ENCODE measurements around the gene ING5. TPM values are rescaled to one million over a fixed set of nuclear protein-coding genes. Genes with fewer than 3 reads are reported as not detected.

The ING5 gene
- total and polyA plus RNA-seq, 7 experiments from 2014 or later: 22.3 to 102 (median 55.6) TPM

DNA sequence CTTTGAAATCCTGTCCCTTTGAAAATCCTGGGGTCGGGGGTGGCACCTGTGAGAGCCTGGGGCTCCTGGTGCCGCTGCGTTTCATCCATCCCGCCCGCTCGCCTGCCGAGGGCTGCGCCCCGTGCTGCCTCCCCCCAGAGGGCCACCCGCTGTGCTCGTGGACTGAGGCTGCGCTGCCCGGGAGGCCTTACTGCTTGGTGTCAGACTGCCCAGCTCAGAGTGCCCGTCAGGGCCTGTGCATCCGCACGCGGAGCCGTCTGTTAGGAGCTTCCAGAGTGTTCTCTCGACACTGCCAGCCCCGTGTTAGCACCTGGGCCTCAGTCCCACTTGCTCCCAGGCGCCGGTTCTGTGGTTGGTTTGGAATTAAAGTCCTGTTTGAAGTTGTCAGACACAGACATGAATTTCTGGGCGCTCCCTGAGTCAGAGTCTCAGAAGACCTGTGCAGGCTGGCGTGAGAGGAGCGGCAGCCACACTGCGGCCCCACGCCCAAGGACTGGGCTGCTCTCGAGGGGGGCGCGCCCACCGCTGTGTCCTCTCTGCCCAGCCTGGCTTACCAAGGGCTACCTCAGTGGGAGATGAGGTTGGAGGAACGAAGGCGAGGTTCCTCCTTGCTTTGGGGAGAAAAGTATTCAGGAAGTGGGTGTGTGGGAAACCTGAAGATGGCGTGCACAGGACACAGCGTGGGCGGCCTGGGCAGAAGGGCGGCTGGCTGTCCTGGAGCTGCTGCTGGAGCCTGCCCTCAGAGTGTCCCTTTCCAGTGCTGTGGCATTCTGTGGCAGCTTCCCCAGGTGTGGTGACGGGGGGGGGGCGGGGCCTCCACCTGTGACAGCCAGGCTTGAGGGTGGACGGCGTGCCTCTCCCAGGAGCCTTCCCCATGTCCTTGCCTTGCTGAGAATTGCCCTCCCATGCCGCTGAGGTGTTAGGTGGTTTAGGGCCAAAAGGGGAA is 29.3 kb upstream of the ING5 start:
- POLR2A ChIA-PET: no interaction called here
- Mint-ChIP-seq H3K36me3 (peaks cover 0 to 27% (median 4%) of the 10 kb centered on the region in 5 donors), H3K27me3 (no peaks in the 10 kb centered on the region), H3K9me3 (peaks cover 0 to 1% (median 0%) of the 10 kb centered on the region in 11 donors), H3K4me1 (peaks cover 0 to 7% (median 0%) of the 10 kb centered on the region in 7 donors), H3K4me3 (no peak overlapping the region), H3K27ac (no peak overlapping the region)
- Histone ChIP-seq H3K9me3 (ENCODE audit: control insufficient read depth in 2 of 3, low read length in 3 of 3) (no peaks in the 10 kb centered on the region), H3K4me1 (ENCODE audit: control insufficient read depth in 2 of 2, insufficient read depth in 2 of 2, low read length in 2 of 2) (no peaks in the 10 kb centered on the region), H3K4me3 (ENCODE audit: low read length) (no peak overlapping the region), H3K27me3 (ENCODE audit: control insufficient read depth in 2 of 2, insufficient read depth in 2 of 2, low read length in 2 of 2) (no peaks in the 10 kb centered on the region), H3K27ac (ENCODE audit: low read depth, low read length) (no peak overlapping the region), H3K36me3 (ENCODE audit: control insufficient read depth in 2 of 3, insufficient read depth in 3 of 3, low read length in 3 of 3) (peaks cover 0 to 82% (median 5%) of the 10 kb centered on the region in 3 experiments)
- CTCF ChIA-PET: no interaction called here
- intact Hi-C loops (cut with micrococcal nuclease): no loop called here
- ATAC-seq (no peak), DNase-seq (no peak)

DNA sequence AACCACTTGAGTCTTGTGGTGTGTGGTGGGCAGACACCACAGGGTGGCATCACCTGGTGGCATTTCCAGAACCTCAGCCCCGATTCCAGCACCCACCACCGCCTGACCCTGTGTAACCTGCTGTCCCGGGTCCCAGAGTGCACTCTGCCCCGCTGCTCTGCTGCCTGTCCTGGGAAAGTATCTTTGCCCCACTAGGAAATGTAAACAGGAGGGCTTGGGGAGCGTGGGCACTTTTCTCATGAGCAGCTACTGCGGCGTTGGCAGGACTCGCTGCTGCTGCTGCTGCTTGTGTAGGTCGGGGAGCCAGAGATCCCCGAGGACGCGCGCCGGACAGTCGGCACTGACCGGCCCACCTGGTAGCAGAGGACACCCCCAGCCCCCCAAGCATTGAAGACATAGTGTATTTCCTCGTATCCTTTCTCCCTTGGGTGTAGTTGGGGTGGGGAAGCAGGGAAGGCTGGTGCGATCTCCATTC is 28.6 kb upstream of the ING5 start:
- H3K4me3 ChIP-seq (ENCODE audit: low read length): no peak overlapping the region
- H3K4me1 ChIP-seq (ENCODE audit: control insufficient read depth in 2 of 2, insufficient read depth in 2 of 2, low read length in 2 of 2): no peaks in the 10 kb centered on the region
- Mint-ChIP-seq H3K27me3 (no peaks in the 10 kb centered on the region), H3K27ac (peak overlapping the region in 3 of 9 donors; percentile 12 to 63 (median 53)), H3K4me1 (peaks cover 0 to 7% (median 0%) of the 10 kb centered on the region in 7 donors), H3K4me3 (no peak overlapping the region), H3K9me3 (peaks cover 0 to 1% (median 0%) of the 10 kb centered on the region in 11 donors), H3K36me3 (peaks cover 0 to 22% (median 4%) of the 10 kb centered on the region in 5 donors)
- H3K27me3 ChIP-seq (ENCODE audit: control insufficient read depth in 2 of 2, insufficient read depth in 2 of 2, low read length in 2 of 2): no peaks in the 10 kb centered on the region
- H3K9me3 ChIP-seq (ENCODE audit: control insufficient read depth in 2 of 3, low read length in 3 of 3): no peaks in the 10 kb centered on the region
- no peak for DNase-seq
- no peak for ATAC-seq
- ChIA-PET POLR2A (no interaction called here), CTCF (no interaction called here)
- intact Hi-C loops (cut with micrococcal nuclease): no loop called here
- peaks cover 0 to 78% (median 0%) of the 10 kb centered on the region in 3 experiments for H3K36me3 ChIP-seq (ENCODE audit: control insufficient read depth in 2 of 3, insufficient read depth in 3 of 3, low read length in 3 of 3)
- no peak overlapping the region for H3K27ac ChIP-seq (ENCODE audit: low read depth, low read length)

DNA sequence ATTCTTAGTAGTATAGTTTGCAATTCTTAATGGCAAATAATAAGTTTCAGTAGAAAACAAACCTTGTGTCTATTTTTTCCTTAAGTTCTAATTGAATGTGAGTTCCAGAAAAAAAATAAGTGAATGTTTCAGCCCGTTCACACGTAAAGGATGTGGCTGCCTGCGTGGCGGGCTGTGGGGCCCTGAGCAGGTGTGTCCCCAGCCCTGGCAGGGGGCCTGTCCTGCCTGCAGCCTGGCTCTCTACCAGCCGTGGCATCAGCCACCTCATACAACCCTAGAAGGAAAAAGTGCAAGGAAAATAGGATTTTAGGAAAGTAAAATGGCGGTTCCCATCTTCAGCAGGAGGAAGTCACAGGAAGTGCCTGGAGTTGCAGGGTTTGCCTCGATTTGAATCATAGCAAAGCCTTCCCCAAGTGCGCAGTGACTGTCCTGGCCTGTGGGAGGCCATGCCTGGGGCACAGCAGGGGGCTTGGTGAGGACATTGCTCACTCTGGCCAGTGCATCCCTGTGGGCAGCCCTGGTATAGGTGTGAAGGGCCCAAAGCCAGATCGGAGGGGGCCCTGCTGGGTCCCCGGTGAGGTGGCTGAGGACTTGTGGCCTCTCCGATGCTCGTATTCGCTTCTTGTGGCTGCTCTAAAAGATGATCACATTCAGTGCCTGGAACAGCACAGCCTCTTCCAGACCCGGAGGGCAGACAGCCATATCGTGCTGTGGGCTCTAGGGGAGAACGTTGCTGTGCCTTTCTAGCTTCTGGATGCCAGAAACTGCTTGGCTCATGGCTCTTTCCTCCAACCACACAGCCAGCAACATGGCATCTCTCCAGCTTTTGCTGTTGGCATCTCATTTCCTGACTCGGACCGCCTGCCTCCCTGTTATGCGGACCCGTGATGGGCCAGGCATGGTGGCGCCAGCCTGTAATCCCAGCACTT is 27.8 kb upstream of the ING5 start:
- no peak overlapping the region for H3K4me3 Mint-ChIP-seq
- no peaks in the 10 kb centered on the region for H3K27me3 Mint-ChIP-seq
- no peak for DNase-seq
- peaks cover 0 to 74% (median 1%) of the 10 kb centered on the region in 3 experiments for H3K36me3 ChIP-seq (ENCODE audit: control insufficient read depth in 2 of 3, insufficient read depth in 3 of 3, low read length in 3 of 3)
- peaks cover 0 to 15% (median 3%) of the 10 kb centered on the region in 5 donors for H3K36me3 Mint-ChIP-seq
- H3K4me1 Mint-ChIP-seq: peaks cover 0 to 7% (median 0%) of the 10 kb centered on the region in 7 donors
- no peaks in the 10 kb centered on the region for H3K27me3 ChIP-seq (ENCODE audit: control insufficient read depth in 2 of 2, insufficient read depth in 2 of 2, low read length in 2 of 2)
- peaks cover 0 to 1% (median 0%) of the 10 kb centered on the region in 11 donors for H3K9me3 Mint-ChIP-seq
- intact Hi-C loops (cut with micrococcal nuclease): no loop called here
- POLR2A ChIA-PET: interaction anchor here (1.5 kb wide), 1 partner anchor 13 kb away, joined by 3 read pairs; the partner anchor contains the start of gene DTYMK
- CTCF ChIA-PET: no interaction called here
- no peak overlapping the region for H3K27ac ChIP-seq (ENCODE audit: low read depth, low read length)
- H3K9me3 ChIP-seq (ENCODE audit: control insufficient read depth in 2 of 3, low read length in 3 of 3): no peaks in the 10 kb centered on the region
- H3K4me1 ChIP-seq (ENCODE audit: control insufficient read depth in 2 of 2, insufficient read depth in 2 of 2, low read length in 2 of 2): no peaks in the 10 kb centered on the region
- peak overlapping the region in 5 of 9 donors; percentile 12 to 64 (median 36) for H3K27ac Mint-ChIP-seq
- no peak for ATAC-seq
- no peak overlapping the region for H3K4me3 ChIP-seq (ENCODE audit: low read length)

DNA sequence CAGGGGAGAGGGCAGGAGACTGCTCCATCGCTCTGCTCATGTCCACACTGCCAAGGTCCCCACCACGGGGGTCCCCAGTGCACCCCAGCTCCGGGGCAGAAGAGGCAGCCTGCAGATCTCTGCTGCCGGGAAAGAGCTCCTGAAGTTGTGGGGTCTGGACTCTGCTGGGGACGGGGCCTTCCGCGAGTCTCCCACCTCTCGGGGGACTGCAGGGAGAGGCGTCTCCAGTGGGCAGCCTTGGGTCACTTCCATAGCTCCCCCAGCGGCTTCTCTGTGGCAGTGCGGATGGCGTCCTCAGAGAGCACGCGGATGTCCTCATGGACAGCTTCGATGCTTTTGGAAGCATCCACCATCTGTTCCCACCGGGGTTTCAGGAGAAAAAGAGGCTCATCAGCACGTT is 26.0 kb upstream of the ING5 start:
- H3K4me1 Mint-ChIP-seq: peaks cover 0 to 10% (median 3%) of the 10 kb centered on the region in 7 donors
- peaks cover 0 to 1% (median 0%) of the 10 kb centered on the region in 11 donors for H3K9me3 Mint-ChIP-seq
- CTCF ChIA-PET: no interaction called here
- POLR2A ChIA-PET: no interaction called here
- H3K4me3 ChIP-seq (ENCODE audit: low read length): no peak overlapping the region
- no peaks in the 10 kb centered on the region for H3K27me3 Mint-ChIP-seq
- intact Hi-C loops (cut with micrococcal nuclease): no loop called here
- peak overlapping the region in 1 of 9 donors; percentile 21 for H3K27ac Mint-ChIP-seq
- no peaks in the 10 kb centered on the region for H3K4me1 ChIP-seq (ENCODE audit: control insufficient read depth in 2 of 2, insufficient read depth in 2 of 2, low read length in 2 of 2)
- H3K27ac ChIP-seq (ENCODE audit: low read depth, low read length): no peak overlapping the region
- no peak overlapping the region for H3K4me3 Mint-ChIP-seq
- no peaks in the 10 kb centered on the region for H3K9me3 ChIP-seq (ENCODE audit: control insufficient read depth in 2 of 3, low read length in 3 of 3)
- ATAC-seq (no peak), DNase-seq (no peak)
- H3K36me3 ChIP-seq (ENCODE audit: control insufficient read depth in 2 of 3, insufficient read depth in 3 of 3, low read length in 3 of 3): peaks cover 0 to 72% (median 3%) of the 10 kb centered on the region in 3 experiments
- no peaks in the 10 kb centered on the region for H3K27me3 ChIP-seq (ENCODE audit: control insufficient read depth in 2 of 2, insufficient read depth in 2 of 2, low read length in 2 of 2)
- peaks cover 0 to 9% (median 4%) of the 10 kb centered on the region in 5 donors for H3K36me3 Mint-ChIP-seq

DNA sequence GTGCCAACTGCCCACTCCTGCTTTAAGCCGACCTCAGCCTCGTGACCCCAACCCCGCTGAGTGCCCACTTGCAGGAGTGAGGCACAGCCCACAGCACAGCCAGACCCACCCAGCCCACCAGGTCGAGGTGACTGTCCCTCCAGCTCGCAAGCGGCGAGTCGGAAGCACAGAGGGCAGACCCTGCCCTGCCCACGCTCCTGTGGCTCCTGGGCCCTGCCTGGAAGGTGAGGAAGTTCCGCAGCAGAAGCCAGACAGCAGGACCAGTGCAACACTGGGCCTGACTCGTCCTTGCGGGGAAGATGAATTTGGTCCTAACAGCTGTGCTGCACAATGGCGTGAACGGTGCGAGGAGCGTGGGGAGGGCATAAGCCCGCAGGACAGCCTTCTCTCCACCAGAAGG is 25.2 kb upstream of the ING5 start:
- H3K27me3 Mint-ChIP-seq: no peaks in the 10 kb centered on the region
- Histone ChIP-seq H3K4me3 (ENCODE audit: low read length) (no peak overlapping the region), H3K27ac (ENCODE audit: low read depth, low read length) (no peak overlapping the region), H3K27me3 (ENCODE audit: control insufficient read depth in 2 of 2, insufficient read depth in 2 of 2, low read length in 2 of 2) (no peaks in the 10 kb centered on the region), H3K4me1 (ENCODE audit: control insufficient read depth in 2 of 2, insufficient read depth in 2 of 2, low read length in 2 of 2) (no peaks in the 10 kb centered on the region), H3K9me3 (ENCODE audit: control insufficient read depth in 2 of 3, low read length in 3 of 3) (no peaks in the 10 kb centered on the region), H3K36me3 (ENCODE audit: control insufficient read depth in 2 of 3, insufficient read depth in 3 of 3, low read length in 3 of 3) (peaks cover 0 to 72% (median 3%) of the 10 kb centered on the region in 3 experiments)
- peaks cover 0 to 12% (median 3%) of the 10 kb centered on the region in 7 donors for H3K4me1 Mint-ChIP-seq
- intact Hi-C loops (cut with micrococcal nuclease): no loop called here
- H3K9me3 Mint-ChIP-seq: peaks cover 0 to 1% (median 0%) of the 10 kb centered on the region in 11 donors
- peak overlapping the region in 1 of 9 donors; percentile 65 for H3K27ac Mint-ChIP-seq
- DNase-seq (no peak), ATAC-seq (no peak)
- CTCF ChIA-PET: no interaction called here
- no peak overlapping the region for H3K4me3 Mint-ChIP-seq
- H3K36me3 Mint-ChIP-seq: peaks cover 0 to 12% (median 9%) of the 10 kb centered on the region in 5 donors
- POLR2A ChIA-PET: no interaction called here

DNA sequence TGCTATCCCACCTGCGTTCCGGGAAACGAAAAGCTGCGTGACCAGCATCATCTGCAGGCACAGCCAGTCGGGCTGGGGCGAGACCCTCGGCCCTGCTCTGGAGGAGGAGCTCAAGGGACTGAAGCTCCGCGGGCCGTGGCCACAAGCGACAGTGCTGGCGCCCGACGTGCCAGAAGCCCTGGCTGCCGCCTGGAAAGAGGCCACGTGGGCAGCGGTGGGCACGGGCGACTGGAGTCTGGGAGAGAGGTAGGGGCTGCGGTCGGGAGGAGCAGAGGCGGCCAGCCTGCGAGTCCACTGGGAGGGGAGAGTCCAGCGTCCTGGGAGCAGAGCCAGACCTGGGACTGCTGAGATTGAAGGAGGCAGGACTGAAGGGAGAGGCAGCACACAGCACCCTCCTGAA is 24.4 kb upstream of the ING5 start:
- H3K27me3 Mint-ChIP-seq: no peaks in the 10 kb centered on the region
- no peaks in the 10 kb centered on the region for H3K9me3 ChIP-seq (ENCODE audit: control insufficient read depth in 2 of 3, low read length in 3 of 3)
- H3K36me3 Mint-ChIP-seq: peaks cover 0 to 14% (median 9%) of the 10 kb centered on the region in 5 donors
- H3K4me1 ChIP-seq (ENCODE audit: control insufficient read depth in 2 of 2, insufficient read depth in 2 of 2, low read length in 2 of 2): no peaks in the 10 kb centered on the region
- DNase-seq (no peak), ATAC-seq (no peak)
- intact Hi-C loops (cut with micrococcal nuclease): no loop called here
- CTCF ChIA-PET: no interaction called here
- H3K36me3 ChIP-seq (ENCODE audit: control insufficient read depth in 2 of 3, insufficient read depth in 3 of 3, low read length in 3 of 3): peaks cover 0 to 71% (median 3%) of the 10 kb centered on the region in 3 experiments
- no peaks in the 10 kb centered on the region for H3K27me3 ChIP-seq (ENCODE audit: control insufficient read depth in 2 of 2, insufficient read depth in 2 of 2, low read length in 2 of 2)
- H3K27ac ChIP-seq (ENCODE audit: low read depth, low read length): no peak overlapping the region
- peaks cover 0 to 1% (median 0%) of the 10 kb centered on the region in 11 donors for H3K9me3 Mint-ChIP-seq
- H3K4me1 Mint-ChIP-seq: peaks cover 0 to 12% (median 3%) of the 10 kb centered on the region in 7 donors
- H3K27ac Mint-ChIP-seq: no peak overlapping the region
- POLR2A ChIA-PET: interaction anchor here (0.6 kb wide), 1 partner anchor 39 kb away, joined by 3 read pairs; no protein-coding TSS in a partner anchor
- no peak overlapping the region for H3K4me3 ChIP-seq (ENCODE audit: low read length)
- no peak overlapping the region for H3K4me3 Mint-ChIP-seq

Data from naive thymus-derived CD4-positive, alpha-beta T cell (primary cell).